HT1080 (cell line): Measurements from ENCODE around the gene ECI1. TPM values are rescaled to one million over a fixed set of nuclear protein-coding genes. Genes with fewer than 3 reads are reported as not detected.
A peak's percentile ranks its signal among the peaks of the same experiment; 100 is the strongest.
"Not testable (repeated sequence)": the region's sequence is repeated elsewhere in the genome, so short reads cannot be mapped to it uniquely, and the experiment has no call there.

ENCODE experiments used
- DNase-seq: peaks from one replicate; pipeline ENCODE4 v3.0.0-alpha.2; 2015; ENCODE audit warnings: low read depth
- total RNA-seq: library from RNA; depleted of rRNA; stranded (reverse); fragments of >200 nt; shearing (Covaris generic); gene quantifications from 2 replicates; pipeline ENCODE4 v1.2.3, GENCODE V29; 2014

The ECI1 gene
- total RNA-seq, 1 experiment from 2014 or later = 40.0 TPM

GRCh38 chr16:2280981-2281542, 29.7 kb upstream of the ECI1 start:
- DNase-seq = no peak

- no peak for DNase-seq
Measured at GRCh38 chr16:2280461-2280860, 29.1 kb upstream of the ECI1 start.

- DNase-seq = no peak
Measured at GRCh38 chr16:2278956-2279800, 27.8 kb upstream of the ECI1 start.

- DNase-seq = no peak
Measured at GRCh38 chr16:2278272-2278608, 26.9 kb upstream of the ECI1 start.

GRCh38 chr16:2277466-2278271, 26.3 kb upstream of the ECI1 start:
- no peak for DNase-seq

- DNase-seq = no peak
Measured at GRCh38 chr16:2276368-2277195, 25.2 kb upstream of the ECI1 start.

- no peak for DNase-seq
Measured at GRCh38 chr16:2275476-2276367, 24.3 kb upstream of the ECI1 start.

- DNase-seq = no peak
Measured at GRCh38 chr16:2273931-2274330, 22.5 kb upstream of the ECI1 start.

GRCh38 chr16:2273484-2273883, 22.1 kb upstream of the ECI1 start:
- no peak for DNase-seq

GRCh38 chr16:2271848-2272461, 20.6 kb upstream of the ECI1 start:
- DNase-seq = no peak

- DNase-seq = no peak
Measured at GRCh38 chr16:2270588-2271470, 19.4 kb upstream of the ECI1 start.

GRCh38 chr16:2270070-2270462, 18.7 kb upstream of the ECI1 start:
- no peak for DNase-seq

- DNase-seq = peak; percentile 93
Measured at GRCh38 chr16:2267913-2268666, 16.7 kb upstream of the ECI1 start, which contains the start of gene RNPS1. Gene RNPS1, minus strand, starts transcription at chr16:2268126. Its CDS starts 3,483 bp downstream, at chr16:2264643.

- not testable (repeated sequence) for DNase-seq
Measured at GRCh38 chr16:2267505-2267912, 16.1 kb upstream of the ECI1 start.

GRCh38 chr16:2266887-2267286, 15.5 kb upstream of the ECI1 start:
- DNase-seq = peak; percentile 13

- DNase-seq = not testable (repeated sequence)
Measured at GRCh38 chr16:2263026-2263425, 11.6 kb upstream of the ECI1 start.

- no peak for DNase-seq
Measured at GRCh38 chr16:2260250-2260649, 8.9 kb upstream of the ECI1 start.

- DNase-seq = not testable (repeated sequence)
Measured at GRCh38 chr16:2258530-2258929, 7.1 kb upstream of the ECI1 start.
